ENCODE measurements around the gene SEMA6B. TPM values are rescaled to one million over a fixed set of nuclear protein-coding genes. Genes with fewer than 3 reads are reported as not detected.

The SEMA6B gene
- total RNA-seq, 1 donor from 2014 or later = 6.9 TPM

DNA sequence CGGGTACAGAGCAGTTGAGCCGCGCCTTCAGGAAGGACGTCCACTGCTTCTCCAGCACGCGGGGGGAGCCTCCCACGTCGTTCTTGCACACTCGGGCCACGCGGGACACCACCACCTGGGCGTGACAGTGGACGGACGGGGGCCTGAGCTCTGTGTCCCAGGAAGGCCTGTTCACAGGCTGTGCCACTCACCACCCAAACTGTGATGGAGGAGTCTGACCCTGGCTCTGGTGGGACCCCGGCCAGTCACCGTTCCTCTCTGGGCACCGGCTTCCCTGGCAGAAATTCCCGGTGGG lies 7.0 kb downstream of the SEMA6B start:
- peaks cover 1% of the 10 kb centered on the region for H3K27me3 Mint-ChIP-seq (ENCODE audit: low read depth)
- H3K9me3 Mint-ChIP-seq = peaks cover 4% of the 10 kb centered on the region
- no peak overlapping the region for H3K27ac Mint-ChIP-seq
- H3K4me3 Mint-ChIP-seq = no peak overlapping the region
- H3K36me3 Mint-ChIP-seq = peaks cover 7% of the 10 kb centered on the region
- DNase-seq (ENCODE audit: low spot score in 2 of 2, unreplicated experiment in 2 of 2) = no peak
- TF ChIP-seq, protein P1, sequence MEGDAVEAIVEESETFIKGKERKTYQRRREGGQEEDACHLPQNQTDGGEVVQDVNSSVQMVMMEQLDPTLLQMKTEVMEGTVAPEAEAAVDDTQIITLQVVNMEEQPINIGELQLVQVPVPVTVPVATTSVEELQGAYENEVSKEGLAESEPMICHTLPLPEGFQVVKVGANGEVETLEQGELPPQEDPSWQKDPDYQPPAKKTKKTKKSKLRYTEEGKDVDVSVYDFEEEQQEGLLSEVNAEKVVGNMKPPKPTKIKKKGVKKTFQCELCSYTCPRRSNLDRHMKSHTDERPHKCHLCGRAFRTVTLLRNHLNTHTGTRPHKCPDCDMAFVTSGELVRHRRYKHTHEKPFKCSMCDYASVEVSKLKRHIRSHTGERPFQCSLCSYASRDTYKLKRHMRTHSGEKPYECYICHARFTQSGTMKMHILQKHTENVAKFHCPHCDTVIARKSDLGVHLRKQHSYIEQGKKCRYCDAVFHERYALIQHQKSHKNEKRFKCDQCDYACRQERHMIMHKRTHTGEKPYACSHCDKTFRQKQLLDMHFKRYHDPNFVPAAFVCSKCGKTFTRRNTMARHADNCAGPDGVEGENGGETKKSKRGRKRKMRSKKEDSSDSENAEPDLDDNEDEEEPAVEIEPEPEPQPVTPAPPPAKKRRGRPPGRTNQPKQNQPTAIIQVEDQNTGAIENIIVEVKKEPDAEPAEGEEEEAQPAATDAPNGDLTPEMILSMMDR (IDR thresholded peaks at IDR 0.05; ENCODE audit: unreplicated experiment) = no peak
- H3K4me1 Mint-ChIP-seq = peaks cover 2% of the 10 kb centered on the region

GRCh38 chr19:4550479-4551050 lies 8.9 kb downstream of the SEMA6B start:
- Mint-ChIP-seq H3K27me3 (ENCODE audit: low read depth) (no peaks in the 10 kb centered on the region), H3K27ac (no peak overlapping the region), H3K4me3 (no peak overlapping the region), H3K4me1 (no peaks in the 10 kb centered on the region), H3K36me3 (peaks cover 7% of the 10 kb centered on the region), H3K9me3 (peaks cover 4% of the 10 kb centered on the region)
- DNase-seq (ENCODE audit: low spot score in 2 of 2, unreplicated experiment in 2 of 2) = no peak
- TF ChIP-seq, protein P1 (IDR thresholded peaks at IDR 0.05; ENCODE audit: unreplicated experiment) = no peak

DNA sequence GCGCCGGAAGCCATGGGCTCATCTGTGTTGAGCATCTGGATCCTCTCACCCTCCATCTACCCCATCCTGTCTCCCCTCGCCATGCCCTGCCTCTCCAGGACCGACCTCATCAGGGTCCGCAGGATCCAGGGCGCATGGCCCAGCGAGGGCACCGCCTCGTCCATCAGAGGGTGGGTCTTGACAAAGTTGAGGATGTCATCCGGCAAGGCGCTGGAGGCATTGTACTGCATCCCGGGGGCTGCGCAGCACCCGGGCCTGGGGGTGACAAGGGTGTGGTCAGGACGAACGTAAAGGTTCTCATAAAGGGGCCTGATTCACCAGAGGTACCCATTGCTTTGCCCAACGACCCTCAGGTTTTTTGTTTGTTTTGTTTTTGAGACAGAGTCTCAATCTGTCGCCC lies 9.5 kb downstream of the SEMA6B start:
- no peak for DNase-seq (ENCODE audit: low spot score in 2 of 2, unreplicated experiment in 2 of 2)
- Mint-ChIP-seq H3K27ac (no peak overlapping the region), H3K36me3 (peaks cover 7% of the 10 kb centered on the region), H3K9me3 (peaks cover 4% of the 10 kb centered on the region), H3K4me3 (no peak overlapping the region), H3K27me3 (ENCODE audit: low read depth) (no peaks in the 10 kb centered on the region), H3K4me1 (no peaks in the 10 kb centered on the region)
- TF ChIP-seq, protein P1 (IDR thresholded peaks at IDR 0.05; ENCODE audit: unreplicated experiment) = no peak

DNA sequence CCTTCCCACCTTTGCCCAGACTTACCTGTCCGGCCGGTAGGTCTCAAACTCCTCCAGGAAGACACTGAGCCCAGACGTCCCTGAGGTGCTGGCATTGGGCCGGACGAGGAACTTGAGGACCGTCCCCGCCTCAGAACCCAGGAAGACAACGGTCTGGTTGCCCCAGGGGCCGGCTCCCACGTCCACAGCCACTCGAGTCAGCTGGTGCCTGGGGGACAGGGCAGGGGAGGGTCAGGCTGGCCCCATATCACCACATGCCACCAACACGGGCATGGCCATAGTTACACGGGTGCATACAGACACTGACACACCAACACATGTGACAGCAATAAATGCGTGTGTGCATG lies 11.3 kb downstream of the SEMA6B start:
- H3K27me3 Mint-ChIP-seq (ENCODE audit: low read depth) = no peaks in the 10 kb centered on the region
- H3K27ac Mint-ChIP-seq = no peak overlapping the region
- H3K4me3 Mint-ChIP-seq = no peak overlapping the region
- H3K36me3 Mint-ChIP-seq = peaks cover 7% of the 10 kb centered on the region
- H3K4me1 Mint-ChIP-seq = no peaks in the 10 kb centered on the region
- no peak for DNase-seq (ENCODE audit: low spot score in 2 of 2, unreplicated experiment in 2 of 2)
- H3K9me3 Mint-ChIP-seq = peaks cover 4% of the 10 kb centered on the region
- TF ChIP-seq, protein P1 (IDR thresholded peaks at IDR 0.05; ENCODE audit: unreplicated experiment) = no peak

- Mint-ChIP-seq H3K36me3 (peaks cover 3% of the 10 kb centered on the region), H3K9me3 (no peaks in the 10 kb centered on the region), H3K27me3 (ENCODE audit: low read depth) (no peaks in the 10 kb centered on the region), H3K4me1 (no peaks in the 10 kb centered on the region), H3K27ac (no peak overlapping the region), H3K4me3 (no peak overlapping the region)
- TF ChIP-seq, protein P1 (IDR thresholded peaks at IDR 0.05; ENCODE audit: unreplicated experiment) = no peak
- DNase-seq (ENCODE audit: low spot score in 2 of 2, unreplicated experiment in 2 of 2) = no peak
These were observed 11.9 kb downstream of the SEMA6B start for GRCh38 chr19:4547303-4548237.
